MV-4-11 (cell line): ENCODE results near the gene PEAR1.

Experiments
- DNase-seq: peaks from one replicate; lab custom pipeline; 2025; lab: John Stamatoyannopoulos, UW

PEAR1 gene

DNA sequence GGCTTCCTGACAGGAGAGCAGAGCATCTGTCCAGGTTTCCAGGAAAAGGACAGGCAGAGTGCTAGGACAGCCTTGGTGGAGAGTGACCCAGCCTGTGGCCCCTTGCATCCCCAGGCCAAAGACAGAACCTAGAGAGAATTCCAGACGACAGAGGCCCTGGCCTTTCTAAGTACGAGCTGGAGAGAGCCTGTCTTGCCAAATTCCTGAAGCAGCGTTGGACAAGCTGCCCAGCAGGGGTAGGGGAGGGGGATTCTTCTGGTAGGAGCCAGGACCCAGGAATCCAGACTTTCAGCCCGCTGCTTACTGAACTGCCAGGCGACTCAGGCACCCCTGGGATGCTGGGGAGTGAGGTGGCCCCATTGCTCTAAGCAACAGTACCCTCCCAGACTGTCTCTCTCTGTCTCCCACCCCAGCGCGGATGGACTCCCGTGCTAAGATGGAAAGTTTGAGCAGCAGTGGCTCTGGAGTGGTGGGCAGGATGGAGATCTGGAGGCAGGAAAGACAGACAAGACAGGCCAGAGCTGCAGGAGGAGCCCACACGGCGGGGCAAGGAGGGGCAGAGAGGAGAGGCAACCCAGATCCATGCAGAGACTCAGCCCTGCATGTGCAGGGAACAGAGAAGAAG lies 8.8 kb upstream of the PEAR1 start:
- DNase-seq, result no peak

DNA sequence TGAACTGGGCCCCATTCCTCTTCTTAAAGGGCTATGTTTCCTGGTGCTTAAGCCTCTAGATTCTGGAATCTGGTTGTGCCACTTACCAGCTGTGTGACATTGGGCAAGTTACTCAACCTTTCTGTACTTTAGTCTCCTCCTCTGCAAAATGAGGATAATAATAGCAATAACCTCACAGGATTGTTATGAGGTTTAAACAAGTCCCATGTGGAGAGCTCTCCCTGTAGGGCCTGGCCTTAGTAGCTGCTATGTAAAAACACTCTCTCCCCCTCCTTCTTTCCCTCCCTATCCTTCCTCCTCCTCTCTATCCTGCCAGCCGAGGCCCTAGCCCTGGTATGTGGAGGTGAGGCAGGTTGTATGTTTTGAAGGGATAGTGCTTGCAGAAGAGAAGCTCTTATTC lies 8.2 kb upstream of the PEAR1 start:
- DNase-seq, result no peak

DNA sequence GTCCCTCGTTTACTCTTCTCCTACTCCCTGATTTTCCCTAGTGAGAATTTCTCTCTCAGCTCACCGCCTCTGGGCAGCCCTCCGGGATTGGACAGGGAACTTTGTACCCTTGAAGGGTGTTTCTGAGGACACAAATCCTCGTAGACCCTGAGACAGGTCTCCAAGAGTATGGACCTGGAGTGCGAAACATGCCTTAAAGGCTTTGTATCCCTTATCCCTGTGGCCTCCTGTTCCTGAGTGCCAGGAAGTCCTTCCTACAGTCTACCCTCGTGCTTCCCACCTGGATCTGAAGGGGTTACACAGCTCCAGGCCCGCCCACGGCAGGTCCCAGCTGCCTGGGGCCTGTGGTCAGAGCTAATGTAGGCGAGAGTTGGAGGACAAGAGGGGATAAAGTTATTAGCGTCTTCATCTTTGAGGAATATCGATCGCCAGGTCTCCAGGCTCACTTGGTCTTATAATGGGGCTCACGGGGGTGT lies 7.6 kb upstream of the PEAR1 start:
- no peak for DNase-seq

DNA sequence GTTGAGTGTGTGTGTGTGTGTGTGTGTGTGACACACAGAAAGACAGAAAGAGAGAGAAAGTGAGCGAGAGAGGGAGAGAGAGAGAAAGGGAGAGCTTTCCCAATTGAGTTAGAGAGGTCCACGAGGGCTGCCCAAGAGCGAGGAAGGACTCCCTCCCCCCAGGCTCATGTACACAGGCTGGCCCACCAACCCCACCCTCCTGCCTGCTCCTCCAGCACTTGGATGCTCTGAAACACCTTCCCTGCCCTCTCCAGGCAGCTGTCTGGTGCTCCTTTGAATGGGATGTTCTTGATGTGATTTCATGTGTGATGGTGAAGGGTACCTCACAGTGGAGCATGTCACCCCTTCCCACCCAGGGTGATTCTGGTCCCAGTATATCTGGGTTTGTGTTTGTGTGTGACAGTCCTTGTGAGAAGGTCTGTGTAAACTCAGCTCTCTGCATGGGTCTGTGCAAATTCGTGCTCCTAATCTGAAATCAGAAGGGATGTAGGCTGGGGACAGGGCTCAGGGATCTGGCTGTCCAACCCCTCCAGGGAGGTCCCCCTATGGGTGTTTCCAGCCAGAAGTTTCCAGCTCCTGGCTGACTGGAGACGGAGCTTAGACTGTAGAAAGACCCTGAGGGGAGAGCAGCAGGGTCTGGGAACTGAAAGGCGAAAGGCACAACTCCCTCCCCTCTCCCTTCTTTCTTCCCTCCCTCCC lies 6.8 kb upstream of the PEAR1 start:
- no peak for DNase-seq

DNA sequence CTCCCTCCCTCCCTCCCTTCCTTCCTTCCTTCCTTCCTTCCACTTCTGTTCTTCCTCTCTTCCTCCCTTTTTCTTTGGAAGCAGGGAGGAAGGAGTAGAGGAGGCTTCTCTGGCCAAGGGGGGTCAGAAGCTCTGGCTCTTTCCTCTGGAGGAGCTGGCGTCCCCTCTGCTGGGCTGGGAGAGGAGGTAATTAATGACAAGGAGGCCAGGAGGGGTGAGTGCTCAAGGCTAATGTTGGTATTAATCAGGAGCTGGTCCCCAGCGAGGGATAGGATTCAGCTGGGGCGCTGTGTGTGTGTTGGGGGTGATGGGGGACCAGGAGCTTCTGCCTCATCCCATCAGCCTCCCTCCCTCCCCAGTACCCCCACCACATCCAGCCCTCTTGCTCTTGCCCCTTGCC lies 6.2 kb upstream of the PEAR1 start:
- DNase-seq, result no peak

DNA sequence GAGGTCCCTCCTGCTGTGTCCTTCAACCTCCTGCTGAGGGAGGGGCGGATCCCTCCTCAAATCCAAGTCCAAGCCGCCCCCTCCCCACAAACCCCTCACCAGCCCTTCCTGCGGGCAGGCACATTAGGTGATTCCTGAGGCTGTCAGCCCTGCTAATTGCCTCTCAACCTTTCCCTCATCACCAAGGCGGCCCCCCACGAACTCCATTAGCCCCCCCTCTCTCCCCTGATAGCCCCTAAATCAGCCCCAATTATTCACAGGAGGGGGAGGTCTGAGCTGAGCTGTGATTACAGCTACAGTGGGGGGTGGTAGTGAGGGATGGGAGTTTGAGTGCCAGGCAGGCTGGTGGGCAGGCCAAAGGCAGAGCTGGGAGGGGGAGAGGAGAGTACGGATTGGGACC lies 5.8 kb upstream of the PEAR1 start:
- no peak for DNase-seq

DNA sequence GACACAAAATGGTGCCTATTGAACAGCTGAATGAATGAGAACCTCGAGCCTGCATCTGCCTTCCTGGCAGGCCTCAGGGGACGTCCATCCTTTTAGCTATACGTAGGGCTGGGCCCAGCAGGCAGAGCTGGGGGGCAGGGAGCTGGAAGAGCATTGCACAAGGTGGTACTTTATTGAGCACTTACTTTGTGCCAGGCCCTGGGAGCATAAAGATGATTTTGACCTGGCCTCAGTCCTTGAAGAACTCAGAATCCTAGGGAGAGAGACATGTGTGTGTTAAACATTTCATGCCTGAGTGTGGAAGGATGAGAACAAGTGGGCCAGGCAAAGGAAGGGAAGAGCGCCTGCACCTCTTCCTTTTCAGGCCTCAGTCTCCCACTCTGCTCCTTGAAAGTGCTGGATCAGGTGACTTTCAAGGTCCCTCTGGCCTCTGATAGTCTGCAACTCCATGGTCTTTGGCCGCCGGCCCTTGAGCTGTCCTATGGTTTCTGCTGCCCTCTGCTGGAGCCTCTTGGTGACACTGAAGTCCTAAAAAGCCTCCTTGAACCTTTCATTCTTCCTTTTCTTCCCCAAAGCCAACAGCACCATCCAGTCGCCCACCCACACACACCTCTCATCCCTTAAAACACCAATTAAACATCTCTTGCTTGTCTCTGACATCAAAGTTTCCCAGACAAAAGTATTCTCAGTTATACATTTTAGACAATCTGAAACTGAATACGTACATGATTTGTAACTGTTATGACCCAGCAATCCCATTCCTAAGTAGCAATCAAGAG lies 3.5 kb upstream of the PEAR1 start:
- peak; percentile 58 for DNase-seq

DNA sequence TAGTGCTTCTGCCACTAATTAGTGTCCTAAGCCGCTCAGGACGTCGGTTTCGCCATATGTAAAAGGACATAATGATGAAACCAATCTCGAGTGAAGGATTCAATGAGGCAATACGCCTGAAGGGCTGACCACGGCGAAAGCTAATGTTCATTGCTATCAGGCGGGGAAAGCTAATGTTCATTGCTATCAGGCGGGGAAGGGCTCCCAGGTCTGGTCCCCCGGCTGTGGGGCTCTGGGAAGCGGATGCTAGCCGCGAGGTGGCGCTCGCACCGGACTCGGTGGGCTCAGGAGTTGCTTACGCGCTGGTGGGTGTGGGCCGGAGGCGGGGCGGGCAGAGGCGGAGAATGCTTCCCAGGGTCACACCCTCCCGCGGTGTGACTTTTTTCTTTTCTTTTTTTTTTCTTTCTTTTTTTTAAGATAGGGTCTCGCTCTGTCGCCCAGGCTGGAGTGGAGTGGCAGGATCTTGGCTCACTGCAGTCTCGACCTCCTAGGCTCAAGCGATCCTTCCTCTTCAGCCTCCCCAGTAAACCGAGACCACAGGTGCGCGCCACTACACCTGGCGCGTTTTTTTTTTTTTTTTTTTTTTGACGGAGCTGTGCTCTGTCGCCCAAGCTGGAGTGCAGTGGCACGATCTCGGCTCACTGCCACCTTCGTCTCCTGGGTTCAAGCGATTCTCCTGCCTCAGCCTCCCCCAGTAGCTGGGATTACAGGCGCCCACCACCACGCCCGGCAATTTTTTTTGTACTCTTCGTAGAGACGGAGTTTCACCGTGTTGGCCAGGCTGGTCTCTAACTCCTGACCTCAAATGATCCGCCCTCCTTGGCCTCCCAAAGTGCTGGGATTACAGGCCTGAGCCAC lies 1.1 kb upstream of the PEAR1 start:
- peak; percentile 75 for DNase-seq

DNA sequence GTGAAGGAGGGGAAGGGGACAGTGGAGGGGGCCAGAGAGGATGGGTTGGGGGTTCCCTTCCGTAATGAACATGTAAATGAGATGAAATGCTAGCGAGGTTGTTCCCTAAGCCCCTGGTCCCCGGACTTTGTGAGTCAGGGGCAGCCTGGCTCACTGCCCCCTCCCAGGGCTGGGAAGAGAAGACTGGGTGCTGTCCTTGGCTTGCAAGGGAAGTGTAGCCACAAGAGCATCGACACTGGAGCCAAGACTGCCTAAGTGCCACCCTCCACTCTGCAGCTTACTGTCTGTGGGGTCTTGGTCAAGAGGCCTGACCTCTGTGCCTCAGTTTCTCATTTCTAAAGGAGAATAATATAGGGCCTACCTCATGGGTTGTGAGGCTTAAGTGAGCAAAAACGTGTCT lies 483 bp downstream of the PEAR1 start:
- DNase-seq, result no peak

DNA sequence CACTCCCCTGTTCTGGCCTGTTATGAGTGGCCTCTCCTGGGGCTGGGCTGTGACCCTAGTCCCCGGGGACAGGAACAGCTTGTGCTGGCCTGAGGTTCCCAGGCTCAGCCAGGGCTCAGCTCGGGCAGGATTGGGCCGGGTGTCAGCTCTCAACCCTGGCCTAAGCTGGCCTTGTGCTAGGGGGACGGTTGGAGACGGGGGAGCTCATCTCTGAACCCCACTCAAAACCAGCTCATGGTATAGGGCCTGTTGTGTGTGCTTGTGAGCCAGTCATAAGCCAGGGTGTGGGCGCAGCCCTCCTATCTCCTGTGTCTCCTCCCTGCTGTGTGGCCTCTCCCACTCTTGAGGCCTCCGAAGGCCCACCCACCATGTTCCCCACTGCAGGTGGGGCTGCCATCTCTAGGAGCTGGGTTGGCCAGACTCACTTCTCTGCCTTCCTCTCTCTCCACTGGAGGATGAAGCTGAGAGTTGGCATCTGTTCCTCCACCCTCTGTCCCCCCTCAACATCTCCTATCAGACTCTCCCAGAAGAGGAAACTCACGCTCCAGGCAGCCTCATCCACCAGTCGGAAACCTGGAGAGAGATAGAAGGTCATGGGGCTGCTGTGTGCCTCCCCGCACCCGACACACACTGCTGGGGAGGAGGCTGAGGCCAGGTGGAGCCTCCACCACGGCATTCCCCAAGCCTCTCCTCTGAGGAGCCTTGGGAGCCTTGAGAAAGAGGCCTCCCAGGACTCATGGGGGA lies 1.4 kb downstream of the PEAR1 start:
- DNase-seq, result no peak

DNA sequence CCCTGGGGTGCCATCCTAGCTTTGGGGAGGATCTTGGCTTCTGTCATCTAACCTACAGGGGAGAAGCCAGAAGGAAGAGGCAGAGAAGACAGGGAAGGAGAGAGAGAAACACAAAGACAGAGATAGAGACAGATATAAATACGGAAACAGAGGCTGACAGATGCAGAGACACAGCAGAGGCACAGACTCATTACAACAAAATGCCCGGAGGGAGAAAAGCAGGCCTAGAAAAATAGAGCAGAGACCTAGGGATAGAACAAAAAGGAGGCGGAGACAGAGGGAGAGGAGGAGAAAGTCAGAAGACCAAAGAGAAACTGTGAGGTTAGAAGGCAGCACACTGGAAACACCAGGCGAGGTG lies 1.9 kb downstream of the PEAR1 start:
- DNase-seq, result no peak

DNA sequence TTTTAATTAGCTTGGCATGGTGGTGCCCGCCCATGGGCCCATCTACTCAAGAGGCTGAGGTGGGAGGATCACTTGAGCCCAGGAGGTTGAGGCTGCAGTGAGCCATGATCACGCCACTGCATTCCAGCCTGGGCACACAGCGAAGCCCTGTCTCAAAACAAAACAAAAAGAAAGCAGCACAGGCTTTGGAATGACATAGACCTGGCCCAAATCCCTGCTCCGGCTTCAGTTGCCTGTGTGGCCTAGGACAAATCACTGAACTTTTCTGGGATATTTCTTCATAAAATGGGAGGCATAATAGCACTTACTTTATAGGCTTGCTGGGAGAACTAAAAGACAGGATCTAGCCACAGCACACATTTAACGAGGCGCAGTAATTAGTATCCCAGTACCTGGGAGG lies 2.4 kb downstream of the PEAR1 start:
- DNase-seq, result no peak

DNA sequence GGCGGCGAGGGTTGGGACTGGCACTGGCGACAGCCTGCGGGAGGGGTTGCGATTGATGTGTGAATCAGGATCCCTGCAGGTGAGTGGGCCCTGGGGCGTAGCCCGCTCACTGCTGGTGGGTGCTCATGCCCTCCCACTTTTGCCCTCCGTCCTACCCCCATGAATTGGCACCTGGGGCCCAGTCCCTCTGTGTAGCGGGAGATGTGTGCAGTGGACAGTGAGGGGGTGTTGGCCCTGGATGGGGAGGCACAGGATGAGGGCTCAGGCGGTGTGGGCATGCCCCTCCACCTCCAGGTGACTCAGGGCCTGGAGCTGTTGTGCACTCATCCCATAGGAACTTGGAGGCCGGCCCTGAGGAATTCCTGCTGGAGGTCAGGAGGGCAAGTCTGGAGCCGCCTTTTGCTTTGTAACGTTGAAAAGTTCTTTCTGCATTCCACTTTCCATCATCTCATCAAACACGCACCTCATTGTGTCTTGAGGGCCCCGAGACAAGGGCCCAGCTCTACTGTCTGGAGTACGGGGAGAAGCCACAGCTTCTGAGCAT lies 3.0 kb downstream of the PEAR1 start:
- DNase-seq, result no peak

DNA sequence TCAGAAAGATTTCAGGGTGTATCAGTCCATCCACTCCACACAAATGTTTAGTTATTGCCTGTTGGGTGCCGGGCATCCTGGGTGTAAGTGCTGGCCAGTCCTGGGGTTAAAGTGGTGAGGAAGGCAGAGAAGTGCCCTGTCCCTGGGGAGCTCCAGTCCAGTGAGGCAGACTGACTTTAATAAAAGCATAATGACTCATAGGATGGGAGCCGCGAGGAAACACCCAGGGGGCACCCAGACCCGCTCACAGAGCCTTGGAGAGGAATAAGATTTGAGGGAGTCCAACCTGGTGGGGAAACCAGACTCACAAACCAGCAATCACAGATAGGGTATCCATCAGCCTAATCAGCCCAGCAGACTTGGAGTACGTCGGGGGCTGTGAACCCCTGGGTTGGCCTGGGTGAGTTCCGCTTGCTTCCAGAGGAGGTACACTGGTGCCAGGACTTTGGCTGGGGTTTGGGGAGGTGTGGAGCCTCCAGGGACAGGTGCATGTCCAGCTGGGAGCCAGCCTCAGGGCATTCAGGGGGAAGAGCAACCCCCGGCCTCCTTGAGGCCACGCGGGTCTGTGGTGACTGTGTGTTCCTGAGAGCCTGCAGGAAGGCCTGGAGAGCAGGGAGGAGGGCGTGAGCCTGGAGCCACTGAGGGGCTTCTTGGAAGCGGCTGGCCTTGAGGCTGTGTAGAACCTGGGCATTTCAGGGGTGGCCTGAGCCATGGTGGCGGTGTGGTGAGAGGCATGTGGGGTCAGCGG lies 3.7 kb downstream of the PEAR1 start:
- no peak for DNase-seq

DNA sequence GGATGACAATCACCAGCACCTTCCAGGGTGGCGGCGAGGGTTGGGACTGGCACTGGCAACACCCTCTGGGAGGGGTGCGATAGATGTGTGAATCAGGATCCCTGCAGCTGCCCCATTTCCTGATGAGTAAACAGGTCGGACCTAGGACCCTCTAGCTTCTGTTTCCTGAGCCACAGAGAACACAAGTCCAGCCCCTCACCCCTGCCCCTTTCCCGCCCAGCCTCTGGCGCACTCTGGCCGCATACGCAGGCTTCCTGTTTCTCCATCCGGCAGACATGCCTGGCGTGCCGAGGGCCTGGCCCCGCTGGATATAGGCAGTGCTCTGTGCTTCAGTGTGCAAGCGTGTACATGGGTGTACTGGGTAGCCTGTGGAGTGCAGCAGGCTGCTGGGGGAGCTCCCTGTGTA lies 4.6 kb downstream of the PEAR1 start:
- peak; percentile 41 for DNase-seq

DNA sequence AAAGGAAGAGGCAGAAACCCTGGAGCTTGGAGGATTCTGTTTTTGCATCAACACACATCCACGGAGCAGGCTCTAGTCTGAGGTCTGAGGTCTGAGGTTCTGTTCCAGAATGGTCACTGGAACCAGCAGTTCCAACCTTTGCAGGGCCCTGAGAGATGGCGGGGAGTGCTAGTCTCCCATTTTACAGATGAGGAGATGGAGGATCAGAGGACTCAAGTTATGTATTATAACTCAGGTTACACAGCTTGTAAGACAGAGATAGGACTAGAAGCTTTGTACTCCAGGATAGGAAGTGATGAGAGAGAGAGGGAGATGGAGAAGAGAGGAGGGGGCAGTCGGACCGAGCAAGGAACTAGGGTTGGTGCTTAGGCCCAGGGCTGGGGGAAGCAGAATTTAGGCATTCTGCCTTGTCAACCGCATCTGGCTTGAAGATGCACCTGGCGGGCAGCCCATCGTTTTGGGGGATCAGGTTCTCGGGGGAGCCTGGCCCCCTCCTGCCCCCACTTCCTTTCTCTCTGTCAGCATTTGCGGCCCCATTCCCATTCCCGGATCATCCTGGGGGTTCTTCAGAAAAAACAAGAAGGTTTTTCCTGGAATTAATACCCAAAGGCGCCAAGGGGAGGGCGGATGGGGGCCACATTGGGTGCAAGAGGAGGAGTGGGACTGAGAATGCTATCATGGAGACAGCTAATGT lies 5.6 kb downstream of the PEAR1 start:
- no peak for DNase-seq

DNA sequence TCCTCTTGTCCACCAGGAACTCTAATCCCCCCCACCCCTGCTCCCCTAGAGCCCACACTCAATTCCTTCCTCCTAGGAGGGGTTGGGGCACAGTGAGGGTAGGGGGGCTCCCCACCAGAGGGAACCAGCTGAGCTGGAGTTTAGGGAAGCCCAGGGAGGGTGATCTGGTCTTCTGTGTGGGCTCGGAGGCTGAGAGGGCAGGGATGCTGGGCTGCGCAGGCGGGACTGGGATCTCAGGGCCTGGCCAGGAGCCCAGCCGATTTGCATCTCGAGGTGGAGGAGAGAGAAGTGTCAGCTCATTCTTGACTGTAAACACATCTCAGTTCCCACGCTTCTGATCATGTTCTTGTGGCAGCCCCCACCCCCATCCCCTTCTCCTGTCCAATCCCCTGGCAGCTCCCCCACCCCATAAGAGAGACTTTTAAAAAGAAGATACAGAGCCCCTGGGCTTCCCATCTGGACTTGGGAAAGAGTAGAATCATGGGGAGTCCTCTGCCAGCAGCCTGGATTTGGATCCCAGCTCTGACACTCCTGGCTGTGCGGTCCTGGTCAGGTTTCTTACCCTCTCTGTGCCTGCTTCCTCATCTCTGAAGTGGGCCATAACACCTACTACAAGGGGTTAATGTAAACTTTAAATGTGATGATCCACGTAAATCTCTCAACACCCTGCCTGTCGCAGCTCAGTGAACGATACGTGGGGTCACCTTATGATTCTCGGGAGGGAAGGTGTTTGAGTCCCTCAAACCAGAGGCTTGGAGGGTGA lies 6.6 kb downstream of the PEAR1 start:
- no peak for DNase-seq

DNA sequence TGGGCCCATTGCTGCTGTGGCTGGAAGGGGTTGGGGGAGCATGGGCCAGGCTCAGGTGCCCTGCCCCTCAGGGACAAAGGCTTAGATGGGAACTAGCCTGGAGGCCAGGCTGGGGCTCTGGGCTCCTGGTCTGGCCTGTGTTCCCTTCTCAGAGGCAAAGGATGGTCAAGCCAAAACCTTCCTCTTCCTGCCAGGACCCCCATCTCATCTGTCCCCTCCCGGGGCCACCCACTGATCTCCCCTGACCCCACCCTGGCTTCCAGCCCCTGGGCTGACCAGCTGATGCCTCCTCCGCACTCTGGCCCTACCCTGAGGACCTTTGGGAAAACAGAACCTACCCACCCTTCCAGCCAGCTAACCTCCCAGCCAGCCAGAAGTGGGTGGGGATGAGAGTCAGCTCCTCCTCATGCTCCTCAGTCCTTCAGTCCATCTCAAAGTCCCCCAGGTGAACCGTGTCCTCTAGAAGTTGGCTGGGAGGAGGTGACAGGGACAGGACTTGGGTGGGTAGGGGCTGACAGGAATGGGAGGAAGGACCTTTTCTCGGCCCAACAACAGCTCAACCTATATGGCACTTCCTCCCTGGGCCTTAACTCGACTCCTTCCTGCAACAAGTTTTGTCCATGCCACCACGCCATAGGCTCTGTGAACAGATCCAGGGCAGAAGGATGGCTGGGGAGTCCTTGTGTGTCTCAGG lies 7.5 kb downstream of the PEAR1 start:
- DNase-seq, result no peak

DNA sequence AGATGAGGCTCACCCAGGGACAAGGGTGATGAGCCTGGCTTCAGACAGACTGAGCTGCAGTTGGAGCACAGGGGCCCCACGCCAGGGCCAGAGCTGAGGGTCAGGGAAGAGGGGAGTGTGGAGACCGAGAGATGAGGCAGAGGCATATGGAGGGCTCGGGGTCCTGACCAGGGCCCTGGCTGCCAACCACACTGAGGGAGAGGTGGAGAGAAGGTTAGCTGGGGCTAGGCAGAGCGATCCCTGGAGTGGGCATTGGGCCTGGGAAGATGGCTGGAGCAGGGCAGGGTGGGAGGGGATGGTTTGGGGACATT lies 8.0 kb downstream of the PEAR1 start:
- DNase-seq, result no peak
